ENCODE results near the gene IFNG-AS1. TPM values are rescaled to one million over a fixed set of nuclear protein-coding genes. Genes with fewer than 3 reads are reported as not detected.

IFNG-AS1 gene
- polyA plus RNA-seq, 2 of the 4 experiments (the other 2 are of a cell fraction), result not detected

DNA sequence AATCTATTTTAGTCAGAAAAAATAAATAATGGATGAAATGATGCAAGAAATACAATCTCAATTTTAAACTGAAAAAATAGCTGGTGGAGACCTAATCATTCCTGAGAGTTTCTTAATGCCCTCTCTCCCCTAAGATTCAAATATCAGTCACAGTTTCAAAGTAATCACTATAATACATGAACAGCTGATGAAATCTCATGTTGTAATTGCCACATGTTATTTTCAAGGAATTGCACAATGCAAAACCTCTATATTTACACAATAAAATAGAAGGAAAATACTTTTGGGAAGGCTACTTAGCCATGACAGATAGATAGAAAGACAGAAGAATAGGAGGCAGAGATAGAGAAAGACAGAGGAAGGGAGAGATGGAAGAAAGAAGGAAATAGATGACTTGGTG, 18.2 kb downstream of the IFNG-AS1 start:
- ATAC-seq (no peak), FAIRE-seq (no peak), DNase-seq (ENCODE audit: low read depth in 1 of 2, low spot score in 1 of 2) (no peak)
- TF ChIP-seq SREBF2 (IDR thresholded peaks at IDR 0.05) (no peak), RFX5 (IDR thresholded peaks at IDR 0.05) (no peak), HOXA7 (CRISPR knock-in tag; IDR thresholded peaks at IDR 0.05) (no peak), EP300 (IDR thresholded peaks at IDR 0.05) (no peak), JUN (IDR thresholded peaks at IDR 0.05) (no peak), MAX (IDR thresholded peaks at IDR 0.05) (no peak), CEBPB (IDR thresholded peaks at IDR 0.05) (no peak; a peak in 1 of 4 replicates), GATA3 (IDR thresholded peaks at IDR 0.05; ENCODE audit: borderline replicate concordance) (no peak), HDAC2 (IDR thresholded peaks at IDR 0.05) (no peak), FOSL2 (IDR thresholded peaks at IDR 0.05) (no peak), FOSL2 (CRISPR knock-in tag; IDR thresholded peaks at IDR 0.05) (no peak), MYC (IDR thresholded peaks at IDR 0.05; ENCODE audit: borderline replicate concordance, low read length) (no peak)
- TF ChIP-seq, protein P1, sequence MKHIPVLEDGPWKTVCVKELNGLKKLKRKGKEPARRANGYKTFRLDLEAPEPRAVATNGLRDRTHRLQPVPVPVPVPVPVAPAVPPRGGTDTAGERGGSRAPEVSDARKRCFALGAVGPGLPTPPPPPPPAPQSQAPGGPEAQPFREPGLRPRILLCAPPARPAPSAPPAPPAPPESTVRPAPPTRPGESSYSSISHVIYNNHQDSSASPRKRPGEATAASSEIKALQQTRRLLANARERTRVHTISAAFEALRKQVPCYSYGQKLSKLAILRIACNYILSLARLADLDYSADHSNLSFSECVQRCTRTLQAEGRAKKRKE (CRISPR knock-in tag; IDR thresholded peaks at IDR 0.05; ENCODE audit: low read depth), result no peak
- TF ChIP-seq, protein P2, sequence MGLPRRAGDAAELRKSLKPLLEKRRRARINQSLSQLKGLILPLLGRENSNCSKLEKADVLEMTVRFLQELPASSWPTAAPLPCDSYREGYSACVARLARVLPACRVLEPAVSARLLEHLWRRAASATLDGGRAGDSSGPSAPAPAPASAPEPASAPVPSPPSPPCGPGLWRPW (IDR thresholded peaks at IDR 0.05), result no peak
- TF ChIP-seq, protein P3, sequence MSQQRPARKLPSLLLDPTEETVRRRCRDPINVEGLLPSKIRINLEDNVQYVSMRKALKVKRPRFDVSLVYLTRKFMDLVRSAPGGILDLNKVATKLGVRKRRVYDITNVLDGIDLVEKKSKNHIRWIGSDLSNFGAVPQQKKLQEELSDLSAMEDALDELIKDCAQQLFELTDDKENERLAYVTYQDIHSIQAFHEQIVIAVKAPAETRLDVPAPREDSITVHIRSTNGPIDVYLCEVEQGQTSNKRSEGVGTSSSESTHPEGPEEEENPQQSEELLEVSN (IDR thresholded peaks at IDR 0.05; ENCODE audit: borderline replicate concordance, low read depth), result no peak
- TF ChIP-seq, protein P4, sequence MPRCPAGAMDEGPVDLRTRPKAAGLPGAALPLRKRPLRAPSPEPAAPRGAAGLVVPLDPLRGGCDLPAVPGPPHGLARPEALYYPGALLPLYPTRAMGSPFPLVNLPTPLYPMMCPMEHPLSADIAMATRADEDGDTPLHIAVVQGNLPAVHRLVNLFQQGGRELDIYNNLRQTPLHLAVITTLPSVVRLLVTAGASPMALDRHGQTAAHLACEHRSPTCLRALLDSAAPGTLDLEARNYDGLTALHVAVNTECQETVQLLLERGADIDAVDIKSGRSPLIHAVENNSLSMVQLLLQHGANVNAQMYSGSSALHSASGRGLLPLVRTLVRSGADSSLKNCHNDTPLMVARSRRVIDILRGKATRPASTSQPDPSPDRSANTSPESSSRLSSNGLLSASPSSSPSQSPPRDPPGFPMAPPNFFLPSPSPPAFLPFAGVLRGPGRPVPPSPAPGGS (IDR thresholded peaks at IDR 0.05), result no peak
- H3K9me3 ChIP-seq, result no peaks in the 10 kb centered on the region
- no peak overlapping the region for H3K4me3 ChIP-seq
- ChIA-PET POLR2A (no interaction called here), CTCF (interaction anchor here (0.8 to 1.2 kb wide), 3 partner anchors 12 to 216 kb away, joined by 3 to 4 read pairs (median 3); no protein-coding TSS in a partner anchor)
- H3K4me2 ChIP-seq, result no peak overlapping the region
- H3K4me1 ChIP-seq, result peaks cover 4% of the 10 kb centered on the region; the same call in 1 of the 3 replicates
- no peak overlapping the region for H3K27ac ChIP-seq

DNA sequence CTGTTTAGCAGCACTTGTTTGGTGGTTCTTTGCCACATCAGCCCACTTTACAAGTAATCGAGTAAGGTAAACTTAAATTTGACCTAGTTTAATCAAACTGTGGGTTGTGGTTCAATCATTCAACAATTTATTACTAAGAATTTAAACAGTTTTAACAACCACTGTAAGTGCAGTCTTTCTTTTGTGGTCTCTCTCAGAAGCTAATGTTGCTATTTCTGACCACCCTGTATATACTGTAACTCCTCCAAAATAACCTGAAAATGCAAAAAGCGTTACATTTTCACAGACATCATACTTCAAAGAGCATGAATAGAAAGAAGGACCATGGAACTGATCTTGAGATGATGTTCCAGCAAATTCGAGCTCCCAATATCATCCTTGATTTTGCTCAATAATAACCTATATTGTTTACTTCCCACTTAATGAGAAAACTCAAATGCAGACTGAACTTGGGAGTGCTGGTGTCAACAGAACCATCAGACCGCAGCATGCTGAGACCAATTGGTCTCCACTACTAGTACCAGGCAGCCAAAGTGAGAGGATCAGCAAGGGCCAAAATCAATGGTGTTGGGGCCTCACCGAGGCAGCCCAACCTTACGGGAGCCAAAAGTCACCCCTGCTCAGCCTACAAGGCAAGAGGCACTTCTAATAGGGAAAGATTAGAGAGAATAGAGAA, 22.1 kb downstream of the IFNG-AS1 start:
- FAIRE-seq (no peak), DNase-seq (ENCODE audit: low read depth in 1 of 2, low spot score in 1 of 2) (no peak), ATAC-seq (no peak)
- WGBS (ENCODE audit: missing lambda C conversion rate), result 47% methylated on average over 6 of the region's 6 CpGs
- no peak for TF ChIP-seq JUNB (IDR thresholded peaks at IDR 0.05)
- no peak for TF ChIP-seq RFX5 (IDR thresholded peaks at IDR 0.05)
- no peak for TF ChIP-seq HDAC2 (IDR thresholded peaks at IDR 0.05)
- TF ChIP-seq CHD2 (IDR thresholded peaks at IDR 0.05; ENCODE audit: low read length, partially characterized antibody), result no peak
- TF ChIP-seq MYC (IDR thresholded peaks at IDR 0.05; ENCODE audit: borderline replicate concordance, low read length), result no peak
- TF ChIP-seq, protein P4 (IDR thresholded peaks at IDR 0.05), result no peak
- no peak for TF ChIP-seq CBX8 (IDR thresholded peaks at IDR 0.05)
- TF ChIP-seq TFCP2L1 (CRISPR knock-in tag; IDR thresholded peaks at IDR 0.05), result no peak
- ChIA-PET POLR2A (no interaction called here), CTCF (interaction anchor here (1.2 kb wide), 1 partner anchor 10 kb away, joined by 4 read pairs; no protein-coding TSS in a partner anchor)
- no peak overlapping the region for H3K4me2 ChIP-seq
- no peak overlapping the region for H3K4me3 ChIP-seq
- no peak overlapping the region for H3K27ac ChIP-seq
- peaks cover 4% of the 10 kb centered on the region; the same call in 1 of the 3 replicates for H3K4me1 ChIP-seq
- no peaks in the 10 kb centered on the region for H3K9me3 ChIP-seq

DNA sequence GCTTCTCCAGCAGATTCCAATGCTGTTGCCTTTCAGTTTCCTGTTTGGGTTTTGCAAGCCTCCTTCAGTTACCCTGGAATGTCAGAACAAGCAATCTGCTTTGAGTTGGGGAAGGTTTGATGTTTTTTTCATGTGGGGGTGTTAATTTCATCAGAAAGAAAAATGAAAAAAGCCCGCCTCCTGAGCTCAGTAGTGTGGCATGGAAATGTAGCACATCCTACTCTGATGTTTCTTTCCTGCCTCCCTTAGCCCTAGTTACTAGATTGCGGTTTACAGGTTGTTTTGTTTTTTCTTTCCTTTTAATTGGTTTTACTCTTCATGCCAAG, 22.6 kb downstream of the IFNG-AS1 start:
- DNase-seq (ENCODE audit: low read depth in 1 of 2, low spot score in 1 of 2) (no peak), FAIRE-seq (no peak), ATAC-seq (no peak)
- Histone ChIP-seq H3K4me3 (no peak overlapping the region), H3K4me1 (peaks cover 4% of the 10 kb centered on the region; the same call in 1 of the 3 replicates), H3K27ac (no peak overlapping the region), H3K4me2 (no peak overlapping the region), H3K9me3 (no peaks in the 10 kb centered on the region)
- POLR2A ChIA-PET, result no interaction called here
- no peak for TF ChIP-seq NR3C1 (IDR thresholded peaks at IDR 0.05)
- TF ChIP-seq, protein P2 (IDR thresholded peaks at IDR 0.05), result no peak
- TF ChIP-seq KDM5A (IDR thresholded peaks at IDR 0.05), result no peak
- 42% methylated on average over 2 of the region's 2 CpGs for WGBS (ENCODE audit: missing lambda C conversion rate)
- CTCF ChIA-PET, result interaction anchor here (1.2 kb wide), 1 partner anchor 11 kb away, joined by 4 read pairs; no protein-coding TSS in a partner anchor
